ENCODE measurements around the gene EIF2S3.
A peak's percentile ranks its signal among the peaks of the same experiment; 100 is the strongest.

EIF2S3 gene
- long read RNA-seq, transcript EIF2S3-201 (12 exons, 2,858 nt): major isoform, 5,491 of 5,976 reads
- long read RNA-seq, partial matches to known transcripts: 179 of 5,976 reads
- long read RNA-seq, other reads (novel, unspliced or antisense): 306 of 5,976 reads

DNA sequence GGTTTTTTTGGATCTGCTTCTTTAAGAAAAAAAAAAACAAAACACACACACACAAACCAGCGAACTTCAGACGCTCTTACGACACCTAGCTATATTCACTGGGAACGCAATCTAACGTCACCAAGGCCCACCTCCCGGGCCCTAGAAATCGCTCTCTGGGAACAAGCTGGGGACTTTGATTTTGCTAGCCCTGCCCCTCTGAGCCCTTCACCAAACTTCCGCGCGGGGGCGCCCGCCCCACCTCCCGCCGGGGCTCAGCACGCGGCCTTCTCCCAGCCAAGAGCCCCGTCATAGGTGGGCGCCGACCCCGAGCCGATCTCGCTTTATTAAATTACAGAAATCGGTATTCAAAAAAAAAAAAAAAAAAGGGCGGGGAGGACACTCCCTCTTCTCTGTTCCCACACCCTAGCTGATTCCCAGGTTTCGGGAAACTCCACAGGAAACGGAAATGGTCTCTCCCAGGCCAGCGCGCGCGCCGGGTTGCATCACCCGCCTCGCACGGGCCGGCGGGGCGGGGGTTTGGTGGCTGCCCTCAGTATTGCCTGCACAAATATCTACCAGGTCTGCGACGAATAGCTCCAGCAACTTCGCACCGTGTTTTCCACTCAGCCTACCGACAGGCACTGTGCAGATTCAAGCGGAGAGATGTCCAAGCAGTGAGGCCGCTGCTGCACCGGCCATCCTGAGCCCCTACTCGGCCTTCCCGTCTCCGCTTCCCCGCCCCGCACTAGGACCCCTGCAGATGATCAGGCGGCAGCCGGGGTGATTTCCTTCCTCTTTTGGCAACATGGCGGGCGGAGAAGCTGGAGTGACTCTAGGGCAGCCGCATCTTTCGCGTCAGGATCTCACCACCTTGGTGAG lies at the start of gene EIF2S3:
Gene EIF2S3 (plus strand): TSS at position 775 of the 861 bp plus-strand sequence. CDS start 13 bp downstream, at position 788.
- Histone ChIP-seq H3K27ac (replicated peaks) (no peak within 1 kb of the TSS), H3K27me3 (ENCODE audit: insufficient read depth, poor library complexity, severe bottlenecking) (no peaks in the 10 kb centered on the region), H3K4me3 (replicated peaks; ENCODE audit: insufficient read depth, low read length) (peak within 1 kb of the TSS; percentile 33; the same call in 1 of the 2 replicates)
- TF ChIP-seq, protein P1, sequence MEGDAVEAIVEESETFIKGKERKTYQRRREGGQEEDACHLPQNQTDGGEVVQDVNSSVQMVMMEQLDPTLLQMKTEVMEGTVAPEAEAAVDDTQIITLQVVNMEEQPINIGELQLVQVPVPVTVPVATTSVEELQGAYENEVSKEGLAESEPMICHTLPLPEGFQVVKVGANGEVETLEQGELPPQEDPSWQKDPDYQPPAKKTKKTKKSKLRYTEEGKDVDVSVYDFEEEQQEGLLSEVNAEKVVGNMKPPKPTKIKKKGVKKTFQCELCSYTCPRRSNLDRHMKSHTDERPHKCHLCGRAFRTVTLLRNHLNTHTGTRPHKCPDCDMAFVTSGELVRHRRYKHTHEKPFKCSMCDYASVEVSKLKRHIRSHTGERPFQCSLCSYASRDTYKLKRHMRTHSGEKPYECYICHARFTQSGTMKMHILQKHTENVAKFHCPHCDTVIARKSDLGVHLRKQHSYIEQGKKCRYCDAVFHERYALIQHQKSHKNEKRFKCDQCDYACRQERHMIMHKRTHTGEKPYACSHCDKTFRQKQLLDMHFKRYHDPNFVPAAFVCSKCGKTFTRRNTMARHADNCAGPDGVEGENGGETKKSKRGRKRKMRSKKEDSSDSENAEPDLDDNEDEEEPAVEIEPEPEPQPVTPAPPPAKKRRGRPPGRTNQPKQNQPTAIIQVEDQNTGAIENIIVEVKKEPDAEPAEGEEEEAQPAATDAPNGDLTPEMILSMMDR (IDR thresholded peaks at IDR 0.05; ENCODE audit: insufficient read depth, low read length): peak; percentile 19
- TF ChIP-seq, protein P2, sequence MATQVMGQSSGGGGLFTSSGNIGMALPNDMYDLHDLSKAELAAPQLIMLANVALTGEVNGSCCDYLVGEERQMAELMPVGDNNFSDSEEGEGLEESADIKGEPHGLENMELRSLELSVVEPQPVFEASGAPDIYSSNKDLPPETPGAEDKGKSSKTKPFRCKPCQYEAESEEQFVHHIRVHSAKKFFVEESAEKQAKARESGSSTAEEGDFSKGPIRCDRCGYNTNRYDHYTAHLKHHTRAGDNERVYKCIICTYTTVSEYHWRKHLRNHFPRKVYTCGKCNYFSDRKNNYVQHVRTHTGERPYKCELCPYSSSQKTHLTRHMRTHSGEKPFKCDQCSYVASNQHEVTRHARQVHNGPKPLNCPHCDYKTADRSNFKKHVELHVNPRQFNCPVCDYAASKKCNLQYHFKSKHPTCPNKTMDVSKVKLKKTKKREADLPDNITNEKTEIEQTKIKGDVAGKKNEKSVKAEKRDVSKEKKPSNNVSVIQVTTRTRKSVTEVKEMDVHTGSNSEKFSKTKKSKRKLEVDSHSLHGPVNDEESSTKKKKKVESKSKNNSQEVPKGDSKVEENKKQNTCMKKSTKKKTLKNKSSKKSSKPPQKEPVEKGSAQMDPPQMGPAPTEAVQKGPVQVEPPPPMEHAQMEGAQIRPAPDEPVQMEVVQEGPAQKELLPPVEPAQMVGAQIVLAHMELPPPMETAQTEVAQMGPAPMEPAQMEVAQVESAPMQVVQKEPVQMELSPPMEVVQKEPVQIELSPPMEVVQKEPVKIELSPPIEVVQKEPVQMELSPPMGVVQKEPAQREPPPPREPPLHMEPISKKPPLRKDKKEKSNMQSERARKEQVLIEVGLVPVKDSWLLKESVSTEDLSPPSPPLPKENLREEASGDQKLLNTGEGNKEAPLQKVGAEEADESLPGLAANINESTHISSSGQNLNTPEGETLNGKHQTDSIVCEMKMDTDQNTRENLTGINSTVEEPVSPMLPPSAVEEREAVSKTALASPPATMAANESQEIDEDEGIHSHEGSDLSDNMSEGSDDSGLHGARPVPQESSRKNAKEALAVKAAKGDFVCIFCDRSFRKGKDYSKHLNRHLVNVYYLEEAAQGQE (IDR thresholded peaks at IDR 0.05; ENCODE audit: insufficient replicate concordance, low read depth): no peak
- peak; percentile 73 for TF ChIP-seq POLR2AphosphoS5 (IDR thresholded peaks at IDR 0.05; ENCODE audit: low read depth)
- TF ChIP-seq SPI1 (IDR thresholded peaks at IDR 0.05; ENCODE audit: borderline replicate concordance, low read depth): no peak
- peak; percentile 77 for TF ChIP-seq GABPA (IDR thresholded peaks at IDR 0.05; ENCODE audit: low read depth)
- peak; percentile 84 to 95 for DNase-seq (ENCODE audit: low read depth in 1 of 2, low spot score in 1 of 2)

DNA sequence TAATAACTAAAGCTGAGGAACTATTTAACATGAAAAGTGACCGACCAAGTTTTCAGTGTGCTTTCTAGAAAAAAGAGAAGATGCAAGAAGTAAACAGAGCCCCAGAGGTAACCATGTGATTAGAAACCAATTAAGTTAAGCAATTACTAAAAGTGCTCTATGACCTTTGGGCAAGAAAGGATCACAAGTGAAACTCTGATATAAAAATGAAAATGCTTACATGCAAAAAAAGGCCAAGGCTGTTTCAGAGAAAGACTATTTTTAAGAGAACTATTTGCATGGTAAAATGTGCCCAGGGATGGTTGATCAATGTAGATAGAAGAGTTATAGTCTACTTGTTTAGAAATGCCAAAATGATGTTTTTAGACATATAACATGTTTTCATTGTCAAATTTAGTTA lies 49.7 kb upstream of the EIF2S3 start:
- H3K27ac ChIP-seq (replicated peaks): no peak overlapping the region
- H3K4me3 ChIP-seq (replicated peaks; ENCODE audit: insufficient read depth, low read length): no peak overlapping the region
- TF ChIP-seq, protein P1 (IDR thresholded peaks at IDR 0.05; ENCODE audit: insufficient read depth, low read length): no peak
- no peak for TF ChIP-seq SPI1 (IDR thresholded peaks at IDR 0.05; ENCODE audit: borderline replicate concordance, low read depth)
- TF ChIP-seq POLR2AphosphoS5 (IDR thresholded peaks at IDR 0.05; ENCODE audit: low read depth): no peak
- TF ChIP-seq, protein P2 (IDR thresholded peaks at IDR 0.05; ENCODE audit: insufficient replicate concordance, low read depth): no peak
- TF ChIP-seq GABPA (IDR thresholded peaks at IDR 0.05; ENCODE audit: low read depth): no peak
- H3K27me3 ChIP-seq (ENCODE audit: insufficient read depth, poor library complexity, severe bottlenecking): no peaks in the 10 kb centered on the region
- DNase-seq (ENCODE audit: low read depth in 1 of 2, low spot score in 1 of 2): no peak

DNA sequence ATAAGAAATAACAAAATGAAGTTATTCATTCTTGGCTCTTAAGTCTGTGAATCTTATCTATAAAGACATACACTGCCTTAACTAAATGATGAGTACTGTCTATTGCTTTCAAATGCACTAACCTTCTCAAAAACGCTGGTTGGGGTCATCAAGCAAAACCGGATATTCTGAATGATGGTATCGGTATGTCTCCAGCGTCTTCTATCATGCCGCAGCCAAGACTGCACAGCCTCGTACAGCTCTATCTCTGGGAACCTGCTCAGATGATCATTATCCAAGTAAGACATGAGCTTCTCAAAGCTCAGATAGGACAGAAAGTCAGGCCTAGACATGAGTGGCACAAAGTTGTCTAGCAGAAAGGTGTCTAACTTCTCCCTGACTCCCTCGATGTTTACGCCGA lies 48.9 kb upstream of the EIF2S3 start:
- no peaks in the 10 kb centered on the region for H3K27me3 ChIP-seq (ENCODE audit: insufficient read depth, poor library complexity, severe bottlenecking)
- no peak overlapping the region for H3K4me3 ChIP-seq (replicated peaks; ENCODE audit: insufficient read depth, low read length)
- no peak for DNase-seq (ENCODE audit: low read depth in 1 of 2, low spot score in 1 of 2)
- TF ChIP-seq, protein P2 (IDR thresholded peaks at IDR 0.05; ENCODE audit: insufficient replicate concordance, low read depth): no peak
- TF ChIP-seq, protein P1 (IDR thresholded peaks at IDR 0.05; ENCODE audit: insufficient read depth, low read length): no peak
- TF ChIP-seq GABPA (IDR thresholded peaks at IDR 0.05; ENCODE audit: low read depth) (no peak), POLR2AphosphoS5 (IDR thresholded peaks at IDR 0.05; ENCODE audit: low read depth) (no peak), SPI1 (IDR thresholded peaks at IDR 0.05; ENCODE audit: borderline replicate concordance, low read depth) (no peak)
- no peak overlapping the region for H3K27ac ChIP-seq (replicated peaks)

Measured in HL-60 (cell line).